ENCODE measurements around the gene FIG4. TPM values are rescaled to one million over a fixed set of nuclear protein-coding genes. Genes with fewer than 3 reads are reported as not detected.
"Not testable (repeated sequence)": the region's sequence is repeated elsewhere in the genome, so short reads cannot be mapped to it uniquely, and the experiment has no call there.

The FIG4 gene
- total RNA-seq, 1 donor from 2014 or later = 13.0 TPM

DNA sequence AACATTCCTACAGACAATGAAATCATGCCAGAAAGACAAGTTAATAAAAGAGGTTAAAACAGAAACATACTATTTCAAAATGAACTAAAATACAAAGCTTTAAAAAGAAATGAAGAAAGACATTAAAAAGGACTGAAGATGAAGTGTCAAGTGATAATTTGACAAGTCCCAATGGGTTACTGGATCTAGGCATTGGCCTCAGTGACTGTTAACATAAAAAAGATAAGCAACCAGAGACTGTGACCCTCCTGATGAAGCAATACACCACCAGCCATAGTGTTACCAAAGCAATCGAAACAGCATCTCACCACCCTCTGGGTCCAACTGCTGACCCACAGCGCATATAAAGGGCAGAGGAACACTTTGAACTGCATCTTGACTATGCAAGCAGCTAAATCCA lies 130.3 kb downstream of the FIG4 start:
- Mint-ChIP-seq H3K4me1 (ENCODE audit: low read depth) (no peaks in the 10 kb centered on the region), H3K9me3 (ENCODE audit: low read depth) (no peaks in the 10 kb centered on the region), H3K4me3 (ENCODE audit: unreplicated experiment) (no peak overlapping the region), H3K27ac (ENCODE audit: unreplicated experiment) (no peak overlapping the region), H3K27me3 (ENCODE audit: low read depth) (no peaks in the 10 kb centered on the region), H3K36me3 (ENCODE audit: low read depth) (peaks cover 9% of the 10 kb centered on the region)
- TF ChIP-seq, protein P1, sequence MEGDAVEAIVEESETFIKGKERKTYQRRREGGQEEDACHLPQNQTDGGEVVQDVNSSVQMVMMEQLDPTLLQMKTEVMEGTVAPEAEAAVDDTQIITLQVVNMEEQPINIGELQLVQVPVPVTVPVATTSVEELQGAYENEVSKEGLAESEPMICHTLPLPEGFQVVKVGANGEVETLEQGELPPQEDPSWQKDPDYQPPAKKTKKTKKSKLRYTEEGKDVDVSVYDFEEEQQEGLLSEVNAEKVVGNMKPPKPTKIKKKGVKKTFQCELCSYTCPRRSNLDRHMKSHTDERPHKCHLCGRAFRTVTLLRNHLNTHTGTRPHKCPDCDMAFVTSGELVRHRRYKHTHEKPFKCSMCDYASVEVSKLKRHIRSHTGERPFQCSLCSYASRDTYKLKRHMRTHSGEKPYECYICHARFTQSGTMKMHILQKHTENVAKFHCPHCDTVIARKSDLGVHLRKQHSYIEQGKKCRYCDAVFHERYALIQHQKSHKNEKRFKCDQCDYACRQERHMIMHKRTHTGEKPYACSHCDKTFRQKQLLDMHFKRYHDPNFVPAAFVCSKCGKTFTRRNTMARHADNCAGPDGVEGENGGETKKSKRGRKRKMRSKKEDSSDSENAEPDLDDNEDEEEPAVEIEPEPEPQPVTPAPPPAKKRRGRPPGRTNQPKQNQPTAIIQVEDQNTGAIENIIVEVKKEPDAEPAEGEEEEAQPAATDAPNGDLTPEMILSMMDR (IDR thresholded peaks at IDR 0.05) = no peak
- DNase-seq (ENCODE audit: low spot score) = no peak

DNA sequence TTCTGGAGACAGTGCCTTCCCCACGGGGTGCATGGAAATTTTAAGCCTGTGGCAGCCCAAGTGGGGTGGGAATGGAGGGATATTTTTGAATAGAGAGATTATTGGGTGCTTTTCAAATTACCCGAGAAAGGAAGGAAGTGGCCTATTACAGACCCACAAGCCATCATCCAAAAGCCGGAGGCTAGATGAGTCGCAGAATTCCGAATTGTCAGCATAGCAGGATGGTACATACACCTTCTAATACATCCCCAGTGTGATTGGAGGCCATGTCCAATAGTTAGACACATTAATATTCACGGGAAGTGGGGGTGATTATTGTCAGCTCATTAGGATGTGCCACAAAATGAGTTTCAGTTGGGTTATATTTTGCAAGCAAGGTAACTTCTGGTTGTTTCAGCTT lies 133.0 kb downstream of the FIG4 start:
- no peak overlapping the region for H3K4me3 Mint-ChIP-seq (ENCODE audit: unreplicated experiment)
- H3K4me1 Mint-ChIP-seq (ENCODE audit: low read depth) = no peaks in the 10 kb centered on the region
- H3K36me3 Mint-ChIP-seq (ENCODE audit: low read depth) = peaks cover 12% of the 10 kb centered on the region
- no peak overlapping the region for H3K27ac Mint-ChIP-seq (ENCODE audit: unreplicated experiment)
- TF ChIP-seq, protein P1 (IDR thresholded peaks at IDR 0.05) = no peak
- no peaks in the 10 kb centered on the region for H3K27me3 Mint-ChIP-seq (ENCODE audit: low read depth)
- no peak for DNase-seq (ENCODE audit: low spot score)
- no peaks in the 10 kb centered on the region for H3K9me3 Mint-ChIP-seq (ENCODE audit: low read depth)

DNA sequence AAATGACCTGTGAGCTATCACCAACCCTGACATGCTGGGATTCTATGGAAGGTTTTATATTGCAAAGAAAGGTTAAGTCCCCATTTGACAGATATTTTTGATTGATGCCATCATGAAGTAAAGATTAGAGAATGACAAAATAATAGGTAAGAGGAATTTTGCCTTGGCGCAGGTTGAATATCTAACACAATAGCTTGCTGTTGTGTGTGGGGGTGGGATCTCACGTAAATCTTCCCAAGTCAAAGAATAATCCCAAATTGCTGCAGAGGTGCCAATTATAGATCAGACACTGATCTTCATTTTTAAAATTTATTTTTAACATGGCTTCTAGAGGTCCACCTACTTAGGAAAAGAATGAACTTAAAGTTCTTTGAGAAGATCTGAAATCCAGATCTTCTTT lies 135.5 kb downstream of the FIG4 start:
- Mint-ChIP-seq H3K27ac (ENCODE audit: unreplicated experiment) (no peak overlapping the region), H3K27me3 (ENCODE audit: low read depth) (no peaks in the 10 kb centered on the region), H3K4me1 (ENCODE audit: low read depth) (no peaks in the 10 kb centered on the region), H3K9me3 (ENCODE audit: low read depth) (peaks cover 11% of the 10 kb centered on the region), H3K36me3 (ENCODE audit: low read depth) (peaks cover 19% of the 10 kb centered on the region), H3K4me3 (ENCODE audit: unreplicated experiment) (no peak overlapping the region)
- TF ChIP-seq, protein P1 (IDR thresholded peaks at IDR 0.05) = no peak
- DNase-seq (ENCODE audit: low spot score) = no peak

DNA sequence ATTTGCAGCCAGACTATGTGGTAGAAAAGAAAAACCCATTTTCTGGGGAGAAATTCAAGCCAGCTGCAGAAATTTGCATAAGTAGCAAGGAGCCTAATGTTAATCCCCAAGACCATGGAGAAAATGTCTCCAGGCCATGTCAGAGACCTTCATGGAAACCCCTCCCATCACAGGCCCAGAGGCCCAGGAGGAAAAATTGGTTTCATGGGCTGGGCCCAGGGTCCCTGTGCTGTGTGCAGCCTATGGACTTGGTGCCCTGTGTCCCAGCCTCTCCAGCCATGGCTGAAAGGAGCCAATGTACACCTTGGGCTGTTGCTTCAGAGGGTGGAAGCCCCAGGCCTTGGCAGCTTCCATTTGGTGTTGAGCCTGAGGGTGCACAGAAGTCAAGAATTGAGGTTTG lies 140.3 kb downstream of the FIG4 start:
- not testable (repeated sequence) for DNase-seq (ENCODE audit: low spot score); H3K27ac Mint-ChIP-seq (ENCODE audit: unreplicated experiment); H3K4me3 Mint-ChIP-seq (ENCODE audit: unreplicated experiment); H3K4me1 Mint-ChIP-seq (ENCODE audit: low read depth); H3K27me3 Mint-ChIP-seq (ENCODE audit: low read depth)
- H3K36me3 Mint-ChIP-seq (ENCODE audit: low read depth) = peaks cover 13% of the 10 kb centered on the region
- peaks cover 11% of the 10 kb centered on the region for H3K9me3 Mint-ChIP-seq (ENCODE audit: low read depth)

DNA sequence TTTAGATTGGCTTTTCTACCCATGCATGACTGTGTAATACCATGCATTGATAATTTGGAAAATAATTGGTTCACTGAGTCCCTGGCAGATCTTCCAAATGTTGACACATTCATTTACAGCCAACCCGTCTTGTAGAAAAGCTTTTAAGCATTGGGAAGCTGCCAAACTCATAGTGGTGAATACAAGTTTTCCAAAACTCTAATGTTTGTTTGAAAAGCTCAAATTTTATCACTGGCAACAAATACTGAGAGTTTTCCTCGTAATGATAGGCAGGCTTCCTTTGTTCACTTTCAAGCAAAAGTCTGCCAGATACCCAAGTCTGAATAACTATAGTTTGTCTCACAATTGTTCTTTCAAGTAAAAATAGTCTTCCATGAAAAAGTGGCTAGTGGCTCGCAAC lies 143.0 kb downstream of the FIG4 start:
- DNase-seq (ENCODE audit: low spot score) = no peak

More for the DNA sequence above, 143.0 kb downstream of the FIG4 start:
- H3K9me3 Mint-ChIP-seq (ENCODE audit: low read depth) = peaks cover 11% of the 10 kb centered on the region
- TF ChIP-seq, protein P1 (IDR thresholded peaks at IDR 0.05) = no peak
- H3K27me3 Mint-ChIP-seq (ENCODE audit: low read depth) = no peaks in the 10 kb centered on the region
- H3K4me1 Mint-ChIP-seq (ENCODE audit: low read depth) = no peaks in the 10 kb centered on the region
- H3K4me3 Mint-ChIP-seq (ENCODE audit: unreplicated experiment) = no peak overlapping the region
- H3K27ac Mint-ChIP-seq (ENCODE audit: unreplicated experiment) = no peak overlapping the region
- H3K36me3 Mint-ChIP-seq (ENCODE audit: low read depth) = peaks cover 7% of the 10 kb centered on the region

Data from chondrocyte (in vitro differentiated cells).